PFSK-1 (cell line): Measurements from ENCODE around the gene KIAA0825.

Experiments used
- POLR2AphosphoS5 ChIP-seq: IDR thresholded peaks from 2 replicates; pipeline ENCODE4 v1.6.1; 2012; ENCODE audit warnings: low read depth, mild to moderate bottlenecking, control low read depth, low read length, moderate library complexity
- SIN3A ChIP-seq: IDR thresholded peaks from 2 replicates; pipeline ENCODE4 v1.6.1; 2012; ENCODE audit warnings: mild to moderate bottlenecking, low read length, moderate library complexity, borderline replicate concordance; ENCODE audit not compliant: insufficient read depth
- TAF1 ChIP-seq: IDR thresholded peaks from 2 replicates; pipeline ENCODE4 v1.6.1; 2012; ENCODE audit warnings: low read length, control low read depth, borderline replicate concordance; ENCODE audit not compliant: insufficient read depth
- TF ChIP-seq, protein P1 (sequence below), 2 experiments: IDR thresholded peaks; 2 replicates each; pipeline versions ENCODE4 v1.6.1 to v1.8.0; 2011 to 2012; ENCODE audit warnings: low read depth in 2 of 2, low read length in 2 of 2, control low read depth in 1 of 2, inconsistent platforms in 1 of 2, mild to moderate bottlenecking in 1 of 2, moderate library complexity in 1 of 2; ENCODE audit not compliant: insufficient read depth in 1 of 2

DNA sequence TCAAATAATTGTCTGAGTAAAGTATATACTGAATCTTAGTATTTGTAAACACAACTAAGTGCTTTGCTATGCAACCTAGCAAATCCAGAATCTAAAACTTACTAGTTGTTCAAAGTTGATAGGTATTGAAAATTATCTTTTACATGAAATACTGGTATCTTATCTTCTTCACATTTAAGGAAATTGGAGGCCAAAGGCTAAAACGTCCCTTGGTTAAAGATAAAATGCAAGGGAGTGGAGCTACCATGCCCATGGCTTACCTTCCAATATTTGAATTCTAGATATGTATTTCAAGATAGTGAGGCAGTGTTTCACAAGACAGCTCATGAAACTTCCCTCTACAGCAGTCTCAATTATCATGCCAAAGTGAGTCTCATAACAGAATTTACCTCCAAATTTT, 373.5 kb downstream of the KIAA0825 start:
- TF ChIP-seq, protein P1, sequence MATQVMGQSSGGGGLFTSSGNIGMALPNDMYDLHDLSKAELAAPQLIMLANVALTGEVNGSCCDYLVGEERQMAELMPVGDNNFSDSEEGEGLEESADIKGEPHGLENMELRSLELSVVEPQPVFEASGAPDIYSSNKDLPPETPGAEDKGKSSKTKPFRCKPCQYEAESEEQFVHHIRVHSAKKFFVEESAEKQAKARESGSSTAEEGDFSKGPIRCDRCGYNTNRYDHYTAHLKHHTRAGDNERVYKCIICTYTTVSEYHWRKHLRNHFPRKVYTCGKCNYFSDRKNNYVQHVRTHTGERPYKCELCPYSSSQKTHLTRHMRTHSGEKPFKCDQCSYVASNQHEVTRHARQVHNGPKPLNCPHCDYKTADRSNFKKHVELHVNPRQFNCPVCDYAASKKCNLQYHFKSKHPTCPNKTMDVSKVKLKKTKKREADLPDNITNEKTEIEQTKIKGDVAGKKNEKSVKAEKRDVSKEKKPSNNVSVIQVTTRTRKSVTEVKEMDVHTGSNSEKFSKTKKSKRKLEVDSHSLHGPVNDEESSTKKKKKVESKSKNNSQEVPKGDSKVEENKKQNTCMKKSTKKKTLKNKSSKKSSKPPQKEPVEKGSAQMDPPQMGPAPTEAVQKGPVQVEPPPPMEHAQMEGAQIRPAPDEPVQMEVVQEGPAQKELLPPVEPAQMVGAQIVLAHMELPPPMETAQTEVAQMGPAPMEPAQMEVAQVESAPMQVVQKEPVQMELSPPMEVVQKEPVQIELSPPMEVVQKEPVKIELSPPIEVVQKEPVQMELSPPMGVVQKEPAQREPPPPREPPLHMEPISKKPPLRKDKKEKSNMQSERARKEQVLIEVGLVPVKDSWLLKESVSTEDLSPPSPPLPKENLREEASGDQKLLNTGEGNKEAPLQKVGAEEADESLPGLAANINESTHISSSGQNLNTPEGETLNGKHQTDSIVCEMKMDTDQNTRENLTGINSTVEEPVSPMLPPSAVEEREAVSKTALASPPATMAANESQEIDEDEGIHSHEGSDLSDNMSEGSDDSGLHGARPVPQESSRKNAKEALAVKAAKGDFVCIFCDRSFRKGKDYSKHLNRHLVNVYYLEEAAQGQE (IDR thresholded peaks at IDR 0.05; ENCODE audit: insufficient read depth in 1 of 2, low read depth in 2 of 2, low read length in 2 of 2): no peak
- TF ChIP-seq TAF1 (no peak), POLR2AphosphoS5 (no peak), SIN3A (no peak)
